ENCODE data around the gene UBE2H. TPM values are rescaled to one million over a fixed set of nuclear protein-coding genes. Genes with fewer than 3 reads are reported as not detected.

UBE2H gene
- total RNA-seq, 3 donors from 2014 or later (not counting 1 experiment from before 2014, with no cell fraction given) = 80.9 to 86.9 (median 83.1) TPM

- Mint-ChIP-seq H3K9me3 (no peaks in the 10 kb centered on the region), H3K27me3 (ENCODE audit: low read depth in 2 of 2) (no peaks in the 10 kb centered on the region), H3K27ac (no peak overlapping the region), H3K36me3 (peaks cover 6% of the 10 kb centered on the region), H3K4me3 (no peak overlapping the region), H3K4me1 (peaks cover 45 to 46% of the 10 kb centered on the region in 2 donors)
- intact Hi-C loops (cut with micrococcal nuclease) = no loop called here
- TF ChIP-seq CTCF (IDR thresholded peaks at IDR 0.05) = no peak
- Histone ChIP-seq H3K27ac (ENCODE audit: low read length) (no peak overlapping the region), H3K9me3 (ENCODE audit: control insufficient read depth, insufficient read depth, low read length) (no peaks in the 10 kb centered on the region), H3K4me1 (ENCODE audit: control insufficient read depth, insufficient read depth, low read length) (peaks cover 4% of the 10 kb centered on the region), H3K36me3 (ENCODE audit: control insufficient read depth, insufficient read depth, low read length) (peaks cover 16% of the 10 kb centered on the region), H3K4me3 (ENCODE audit: low read length) (no peak overlapping the region), H3K27me3 (ENCODE audit: control insufficient read depth, insufficient read depth, low read length) (no peaks in the 10 kb centered on the region)
- WGBS (ENCODE audit: insufficient coverage) = 96% methylated on average over 2 of the region's 3 CpGs
- ATAC-seq (no peak), DNase-seq (no peak)
These were observed 75.5 kb downstream of the UBE2H start for GRCh38 chr7:129877146-129877792.

GRCh38 chr7:129875745-129876411, 76.9 kb downstream of the UBE2H start:
- H3K9me3 ChIP-seq (ENCODE audit: control insufficient read depth, insufficient read depth, low read length) = no peaks in the 10 kb centered on the region
- H3K4me3 ChIP-seq (ENCODE audit: low read length) = no peak overlapping the region
- peak overlapping the region in 1 of 2 donors; percentile 19 for H3K27ac Mint-ChIP-seq
- ATAC-seq (no peak), DNase-seq (no peak)
- H3K36me3 ChIP-seq (ENCODE audit: control insufficient read depth, insufficient read depth, low read length) = peaks cover 19% of the 10 kb centered on the region
- no peak for TF ChIP-seq CTCF (IDR thresholded peaks at IDR 0.05)
- peaks cover 6% of the 10 kb centered on the region for H3K36me3 Mint-ChIP-seq
- peaks cover 4% of the 10 kb centered on the region for H3K4me1 ChIP-seq (ENCODE audit: control insufficient read depth, insufficient read depth, low read length)
- peaks cover 41 to 45% of the 10 kb centered on the region in 2 donors for H3K4me1 Mint-ChIP-seq
- 97% methylated on average over 5 of the region's 5 CpGs for WGBS (ENCODE audit: insufficient coverage)
- no peaks in the 10 kb centered on the region for H3K9me3 Mint-ChIP-seq
- no peaks in the 10 kb centered on the region for H3K27me3 Mint-ChIP-seq (ENCODE audit: low read depth in 2 of 2)
- H3K4me3 Mint-ChIP-seq = no peak overlapping the region
- no peaks in the 10 kb centered on the region for H3K27me3 ChIP-seq (ENCODE audit: control insufficient read depth, insufficient read depth, low read length)
- no peak overlapping the region for H3K27ac ChIP-seq (ENCODE audit: low read length)
- intact Hi-C loops (cut with micrococcal nuclease) = no loop called here

- ATAC-seq = no peak
These were observed 77.6 kb downstream of the UBE2H start for GRCh38 chr7:129875160-129875559.

More at GRCh38 chr7:129875160-129875559, 77.6 kb downstream of the UBE2H start:
- no CpG with 5 or more reads among the region's 2 CpGs for WGBS (ENCODE audit: insufficient coverage)
- DNase-seq = no peak
- H3K36me3 ChIP-seq (ENCODE audit: control insufficient read depth, insufficient read depth, low read length) = peaks cover 19% of the 10 kb centered on the region
- no peak overlapping the region for H3K27ac ChIP-seq (ENCODE audit: low read length)
- no peaks in the 10 kb centered on the region for H3K9me3 Mint-ChIP-seq
- no peak overlapping the region for H3K27ac Mint-ChIP-seq
- H3K9me3 ChIP-seq (ENCODE audit: control insufficient read depth, insufficient read depth, low read length) = no peaks in the 10 kb centered on the region
- no peak for TF ChIP-seq CTCF (IDR thresholded peaks at IDR 0.05)
- H3K27me3 ChIP-seq (ENCODE audit: control insufficient read depth, insufficient read depth, low read length) = no peaks in the 10 kb centered on the region
- H3K36me3 Mint-ChIP-seq = peaks cover 6% of the 10 kb centered on the region
- intact Hi-C loops (cut with micrococcal nuclease) = no loop called here
- H3K4me3 ChIP-seq (ENCODE audit: low read length) = no peak overlapping the region
- H3K4me3 Mint-ChIP-seq = no peak overlapping the region
- no peaks in the 10 kb centered on the region for H3K27me3 Mint-ChIP-seq (ENCODE audit: low read depth in 2 of 2)
- peaks cover 40 to 43% of the 10 kb centered on the region in 2 donors for H3K4me1 Mint-ChIP-seq
- peaks cover 2% of the 10 kb centered on the region for H3K4me1 ChIP-seq (ENCODE audit: control insufficient read depth, insufficient read depth, low read length)
